ENCODE data around the gene CBLB.

The CBLB gene

DNA sequence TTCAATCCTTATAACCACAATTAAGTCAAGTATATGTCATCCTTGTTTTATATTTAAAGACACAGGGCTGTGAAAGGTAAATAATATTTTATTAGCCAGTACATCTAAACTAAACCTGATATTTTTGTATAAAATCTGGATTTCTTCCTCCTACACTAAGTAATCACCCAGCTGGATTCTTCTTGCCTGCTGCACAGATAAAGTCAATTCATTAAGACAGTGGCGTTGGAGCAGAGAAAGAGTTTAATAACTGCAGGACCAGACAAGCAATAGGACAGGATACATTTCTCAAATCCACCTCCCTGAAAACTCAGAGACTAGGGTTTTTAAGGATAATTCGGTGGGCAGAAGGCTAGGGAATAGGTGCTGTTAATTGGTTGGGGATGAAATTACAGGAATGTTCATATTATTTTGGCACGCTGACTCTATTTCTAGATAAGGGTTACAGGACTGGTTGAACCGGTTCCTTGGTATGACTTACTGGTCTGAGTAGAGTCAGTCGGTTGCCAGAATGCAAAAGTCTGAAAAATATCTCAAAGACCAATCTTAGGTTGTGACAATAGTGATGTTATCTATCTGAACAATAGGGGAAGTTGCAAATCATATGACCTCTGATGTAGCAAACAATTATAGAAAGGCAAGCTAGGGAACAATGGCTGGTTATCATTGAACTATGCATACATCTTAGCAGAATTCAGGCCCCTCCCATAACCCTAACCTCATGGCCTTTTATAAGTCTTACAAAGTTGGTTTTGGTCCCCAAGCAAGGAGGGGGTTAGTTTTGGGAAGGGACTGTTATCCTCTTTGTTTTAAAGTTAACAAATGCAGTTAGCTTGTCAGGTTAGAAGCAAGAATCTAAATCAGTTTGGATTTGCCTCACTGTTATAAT is 257.3 kb downstream of the CBLB start:
- DNase-seq = no peak

DNA sequence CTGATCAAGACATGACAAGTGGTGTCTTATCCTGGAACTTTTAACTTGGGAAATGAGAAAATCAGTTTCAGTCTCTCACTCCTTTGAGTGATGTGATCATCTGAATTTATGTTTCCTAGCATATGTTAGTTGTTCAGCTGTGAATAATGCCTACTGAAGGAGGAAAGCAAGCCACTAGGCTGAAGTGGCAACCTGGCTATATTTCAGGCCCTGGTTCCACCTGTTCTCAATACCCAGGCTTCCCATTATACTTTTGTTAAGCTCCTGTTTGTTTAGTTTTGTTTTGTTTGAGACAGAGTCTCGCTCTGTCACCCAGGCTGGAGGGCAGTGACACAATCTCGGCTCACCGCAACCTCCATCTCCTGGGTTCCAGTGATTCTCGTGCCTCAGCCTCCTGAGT is 258.3 kb downstream of the CBLB start:
- DNase-seq = no peak

DNA sequence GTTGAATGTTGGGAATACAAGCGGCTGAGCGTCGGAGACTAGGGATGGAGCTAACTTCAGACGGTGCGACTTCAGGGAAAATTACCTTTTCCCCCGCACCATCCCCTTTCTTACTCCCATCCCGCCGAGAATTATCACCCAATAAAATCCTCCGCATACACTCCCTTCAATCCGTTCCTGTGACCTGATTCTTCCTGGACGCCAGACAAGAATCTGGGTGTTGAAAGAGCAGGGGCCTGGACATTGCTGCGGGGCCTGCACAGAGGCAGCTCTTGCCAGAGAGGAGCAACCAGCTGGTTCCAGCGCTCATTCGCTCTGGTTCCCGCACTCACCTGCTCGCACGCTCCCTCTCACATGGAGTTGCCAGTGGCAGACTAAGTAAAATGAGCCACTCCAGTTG is 260.2 kb downstream of the CBLB start:
- no peak for DNase-seq

- no peak for DNase-seq
These were observed 262.8 kb downstream of the CBLB start for GRCh38 chr3:105606016-105606415.

Data from AML-193 (cell line).